K562 (cell line): ENCODE measurements around the gene EMD. TPM values are rescaled to one million over a fixed set of nuclear protein-coding genes. Genes with fewer than 3 reads are reported as not detected.

Experiments used
- ATAC-seq: fragments of 200-7000 bp; cut with Tn5 transposase; 3 replicates; pipeline ENCODE4 v1.9.1; 2020; ENCODE audit warnings: moderate library complexity
- BruUV-seq: library from RNA; stranded (reverse); fragments of 400-500 nt; replicated peaks from 2 replicates; lab custom pipeline; 2021; lab: Mats Ljungman, UMichigan
- CTCF ChIA-PET: fragments of 300-600 bp; formaldehyde crosslinking; extraction: SDS; loops from one replicate; lab custom pipeline; 2021; ENCODE audit warnings: low intra/inter-chr PET ratio; lab: Yijun Ruan, JAX
- POLR2A ChIA-PET: fragments of 300-600, 350-650 bp; sonication (Branson Sonifier 250); formaldehyde crosslinking; extraction: SDS; loops from one replicate; lab custom pipeline; 2021; ENCODE audit warnings: antibody characterized with exemption, inconsistent platforms; lab: Yijun Ruan, JAX
- DNase-seq, 4 experiments: peaks; one replicate each; pipeline versions ENCODE4 v3.0.0 to v3.0.0-alpha.2; 2011 to 2018; ENCODE audit warnings: low spot score in 3 of 4, mixed read lengths in 3 of 4; ENCODE audit errors: extremely low read depth in 1 of 4
- FAIRE-seq: peaks from 2 replicates; lab custom pipeline; 2011; peaks lifted over from hg19 to GRCh38; lab: Jason Lieb, UNC
- H2AFZ ChIP-seq: 2 replicates; pipeline ENCODE4 v1.6.0; 2011; ENCODE audit warnings: low read depth, low read length, control low read depth, inconsistent platforms
- H3K27ac ChIP-seq: fragments of 200-600 bp; 3 replicates; pipeline ENCODE4 v1.8.0; 2011; ENCODE audit warnings: low read depth, mild to moderate bottlenecking, control low read depth, inconsistent platforms, low read length, moderate library complexity, mixed read lengths; ENCODE audit errors: extremely low read depth
- H3K27me3 ChIP-seq, 2 experiments: fragments of 300-600 bp in 1 of 2; 2 replicates in 1 of 2; 3 replicates in 1 of 2; pipeline versions ENCODE4 v1.6.0 to v1.8.0; 2011; ENCODE audit warnings: inconsistent platforms in 2 of 2, low read length in 2 of 2, mild to moderate bottlenecking in 1 of 2, mixed read lengths in 1 of 2, moderate library complexity in 1 of 2; ENCODE audit not compliant: control insufficient read depth in 2 of 2, insufficient read depth in 2 of 2
- H3K36me3 ChIP-seq: fragments of 300-600 bp; 3 replicates; pipeline ENCODE4 v1.8.0; 2011; ENCODE audit warnings: mild to moderate bottlenecking, low read length, inconsistent platforms; ENCODE audit not compliant: control insufficient read depth, insufficient read depth
- H3K4me1 ChIP-seq, 2 experiments: fragments of 200-600 bp in 1 of 2; replicated peaks in 1 of 2; 2 replicates in 1 of 2; 3 replicates in 1 of 2; pipeline versions ENCODE4 v1.5.1 to v1.8.0; 2011; ENCODE audit warnings: inconsistent platforms in 2 of 2, low read length in 2 of 2, mild to moderate bottlenecking in 1 of 2, mixed read lengths in 1 of 2, moderate library complexity in 1 of 2; ENCODE audit not compliant: control insufficient read depth in 2 of 2, insufficient read depth in 2 of 2
- H3K4me2 ChIP-seq: 2 replicates; pipeline ENCODE4 v1.6.1; 2011; ENCODE audit warnings: low read length, control low read depth, inconsistent platforms, mixed read lengths; ENCODE audit not compliant: insufficient read depth
- H3K4me3 ChIP-seq: fragments of 200-600 bp; sonication (generic), shearing (Covaris generic); 2 replicates; pipeline ENCODE4 v1.5.1; 2016; ENCODE audit warnings: control low read depth, inconsistent platforms
- H3K79me2 ChIP-seq: fragments of 200-600 bp; 3 replicates; pipeline ENCODE4 v1.8.0; 2011; ENCODE audit warnings: low read length, inconsistent platforms; ENCODE audit not compliant: control insufficient read depth, insufficient read depth
- H3K9ac ChIP-seq, 2 experiments: 2 replicates each; pipeline versions ENCODE4 v1.6.0 to v1.6.1; 2011; ENCODE audit warnings: low read depth in 2 of 2, low read length in 2 of 2, control low read depth in 1 of 2, inconsistent platforms in 1 of 2, mild to moderate bottlenecking in 1 of 2, mixed read lengths in 1 of 2; ENCODE audit not compliant: insufficient read depth in 1 of 2
- H3K9me1 ChIP-seq: one replicate; pipeline ENCODE4 v1.6.0; 2011; ENCODE audit warnings: inconsistent platforms, mild to moderate bottlenecking, low read length, moderate library complexity; ENCODE audit not compliant: control insufficient read depth, insufficient read depth
- H3K9me3 ChIP-seq: replicated peaks from 2 replicates; pipeline ENCODE4 v1.5.1; 2011; ENCODE audit warnings: low read depth, low read length, inconsistent platforms; ENCODE audit not compliant: control insufficient read depth, insufficient read depth
- H4K20me1 ChIP-seq: replicated peaks from 2 replicates; pipeline ENCODE4 v1.6.1; 2011; ENCODE audit warnings: low read length, inconsistent platforms, mixed read lengths; ENCODE audit not compliant: control insufficient read depth, insufficient read depth
- BMI1 ChIP-seq: fragments of 150-350 bp; IDR thresholded peaks from 2 replicates; pipeline ENCODE4 v1.6.1; 2014; ENCODE audit warnings: low read length
- MEF2A ChIP-seq: IDR thresholded peaks from 2 replicates; pipeline ENCODE4 v1.6.1; 2011; ENCODE audit warnings: low read depth, mild to moderate bottlenecking, low read length, moderate library complexity; ENCODE audit not compliant: control insufficient read depth
- NR4A1 ChIP-seq, 2 experiments: fragments of 250-450 bp in 1 of 2; fragments of 450-650 bp in 1 of 2; sonication (Bioruptor Pico) in 1 of 2; IDR thresholded peaks; 2 replicates each; pipeline versions ENCODE4 v1.4.0 to v1.6.1; 2016 to 2020; ENCODE audit warnings: mild to moderate bottlenecking in 2 of 2, missing compliant biosample characterization in 1 of 2, missing genetic modification characterization in 1 of 2, moderate library complexity in 1 of 2
- POLR2AphosphoS2 ChIP-seq: IDR thresholded peaks from 2 replicates; pipeline ENCODE4 v1.6.1; 2012; ENCODE audit warnings: low read length, improper control_type of control experiment
- TCF3 ChIP-seq: sonication (generic); formaldehyde crosslinking; IDR thresholded peaks from 2 replicates; pipeline ENCODE4 v1.4.0; 2020; ENCODE audit warnings: mild to moderate bottlenecking, missing genetic modification reagents
- WGBS: fragments of 100-300 bp; shearing (Covaris generic); methylation state at CpG from one replicate; pipeline ENCODE4 v1.1.6; 2016; ENCODE audit warnings: low coverage, mixed read lengths; ENCODE audit not compliant: insufficient coverage; ENCODE audit errors: missing lambda C conversion rate; 5-methylcytosine and 5-hydroxymethylcytosine counted together
- in situ Hi-C: fragments of 300-500 bp; cut with MboI; formaldehyde crosslinking; loops from 4 replicates; pipeline ENCODE4 v1.15.0; 2018; ENCODE audit warnings: inconsistent platforms, mixed read lengths
- intact Hi-C: fragments of 100-400 bp; cut with micrococcal nuclease; formaldehyde crosslinking; loops from 2 replicates; pipeline ENCODE4 v1.14.2; 2022
- polyA plus RNA-seq, 8 experiments: library from polyadenylated mRNA; depleted of rRNA in 4 of 8; stranded (reverse) in 5 of 8; unstranded in 3 of 8; fragments of >200 nt; fragmentation: Nextera tagmentation in 2 of 8; fragmentation: Illumina TruSeq in 1 of 8; extraction: Ambion mirVana in 2 of 8; extraction: Trizol in 1 of 8; gene quantifications; 2 replicates each; pipeline versions ENCODE4 v1.2.1 to v1.2.3, GENCODE V29; 2011 to 2014; ENCODE audit warnings: inconsistent platforms in 1 of 8, missing spikeins in 1 of 8
- total RNA-seq, 7 experiments: library from RNA; depleted of rRNA in 6 of 7; stranded (reverse); fragments of >200 nt in 6 of 7; fragmentation: Illumina TruSeq in 2 of 7; extraction: Trizol in 2 of 7; gene quantifications; 2 replicates each; pipeline versions ENCODE4 v1.2.1 to v1.2.3, GENCODE V29; 2011 to 2021; ENCODE audit warnings: low replicate concordance in 1 of 7

The EMD gene
- total and polyA plus RNA-seq, 9 of the 15 experiments (the other 6 are each of a cell fraction or from before 2014, with no cell fraction given), result 2.3 to 206 (median 61.9) TPM

DNA sequence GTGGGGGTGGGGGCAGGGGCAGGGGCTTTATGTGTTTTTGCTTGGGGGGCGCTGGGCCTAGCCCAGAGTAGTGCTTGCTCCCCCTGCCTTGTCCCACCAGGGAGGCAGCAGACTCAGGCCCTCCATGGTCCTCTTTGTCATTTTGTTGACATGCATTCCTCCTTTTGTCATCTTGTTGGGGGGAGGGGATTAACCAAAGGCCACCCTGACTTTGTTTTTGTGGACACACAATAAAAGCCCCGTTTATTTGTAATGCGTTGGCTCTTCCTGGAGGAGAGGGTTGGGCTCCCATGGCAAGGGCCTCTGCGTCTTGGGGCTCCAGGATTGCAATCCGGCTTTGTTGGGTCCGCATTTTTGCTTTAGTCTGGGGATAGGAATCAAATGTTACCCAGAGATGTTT is 2.2 kb downstream of the EMD start:
- ChIA-PET CTCF (no interaction called here), POLR2A (interaction anchor here (0.7 kb wide), 1 partner anchor 10 kb away, joined by 5 read pairs; no protein-coding TSS in a partner anchor)
- Histone ChIP-seq H3K27ac (no peak overlapping the region), H3K9me1 (no peaks in the 10 kb centered on the region), H3K4me3 (no peak overlapping the region), H3K36me3 (peaks cover 19% of the 10 kb centered on the region; the same call in 2 of the 3 replicates), H3K27me3 (no peaks in the 10 kb centered on the region), H3K79me2 (peaks cover 26% of the 10 kb centered on the region), H4K20me1 (no peaks in the 10 kb centered on the region)
- 84% methylated on average over 5 of the region's 6 CpGs for WGBS
- intact Hi-C loops, result no loop called here
- TF ChIP-seq BMI1 (no peak), MEF2A (no peak), NR4A1 (CRISPR knock-in tag; IDR thresholded peaks at IDR 0.05) (no peak), NR4A1 (tag; IDR thresholded peaks at IDR 0.05) (no peak), POLR2AphosphoS2 (no peak), TCF3 (CRISPR knock-in tag) (no peak)
- TF ChIP-seq, all 486 proteins: peak for 0
- no peak for ATAC-seq
- BruUV-seq, result no TSS peak
- no peaks in the 10 kb centered on the region for H3K9me3 ChIP-seq
- H3K9ac ChIP-seq, result no peak overlapping the region
- H3K4me1 ChIP-seq, result peaks cover 20 to 49% of the 10 kb centered on the region in 2 experiments
- H2AFZ ChIP-seq, result no peak overlapping the region
- in situ Hi-C loops, result no loop called here
- FAIRE-seq, result no peak
- DNase-seq, result no peak
- no peak overlapping the region for H3K4me2 ChIP-seq
